PC-9 (cell line): ENCODE data around the gene ATP11C. TPM values are rescaled to one million over a fixed set of nuclear protein-coding genes. Genes with fewer than 3 reads are reported as not detected.
"Not testable (repeated sequence)": the region's sequence is repeated elsewhere in the genome, so short reads cannot be mapped to it uniquely, and the experiment has no call there.

Experiments
- BruUV-seq: library from RNA; stranded (reverse); fragments of 400-500 nt; replicated peaks from 2 replicates; lab custom pipeline; 2021; lab: Mats Ljungman, UMichigan
- CTCF ChIA-PET: fragments of 300-600 bp; sonication (Branson Sonifier 250); formaldehyde crosslinking; loops from one replicate; lab custom pipeline; 2022; ENCODE audit warnings: antibody characterized with exemption; lab: Charles Lee
- POLR2A ChIA-PET: fragments of 300-600 bp; sonication (Branson Sonifier 250); formaldehyde crosslinking; loops from one replicate; lab custom pipeline; 2022; ENCODE audit warnings: antibody characterized with exemption; ENCODE audit not compliant: unreplicated experiment; lab: Charles Lee
- DNase-seq, 2 experiments: peaks; one replicate each; pipeline versions ENCODE4 v3.0.0 to v3.0.0-alpha.2; 2015 to 2022; ENCODE audit warnings: mixed read lengths in 1 of 2
- H2AFZ ChIP-seq: fragments of 200-600 bp; sonication (generic); 2 replicates; pipeline ENCODE4 v1.8.1; 2017; ENCODE audit warnings: antibody characterized with exemption
- H3F3A ChIP-seq: fragments of 200-600 bp; sonication (generic); 2 replicates; pipeline ENCODE4 v1.8.1; 2017; ENCODE audit warnings: antibody characterized with exemption, mild to moderate bottlenecking, low read depth; ENCODE audit not compliant: insufficient read depth
- H3K27ac ChIP-seq: fragments of 200-600 bp; sonication (generic); 2 replicates; pipeline ENCODE4 v1.6.1; 2016; ENCODE audit warnings: mixed run types
- H3K27me3 ChIP-seq: fragments of 200-600 bp; sonication (generic); 2 replicates; pipeline ENCODE4 v1.6.1; 2016; ENCODE audit warnings: low read depth, mixed run types; ENCODE audit not compliant: insufficient read depth
- H3K36me3 ChIP-seq: fragments of 200-600 bp; sonication (generic); 2 replicates; pipeline ENCODE4 v1.6.1; 2016; ENCODE audit warnings: low read depth, mixed run types
- H3K4me1 ChIP-seq: fragments of 200-600 bp; sonication (generic); replicated peaks from 2 replicates; pipeline ENCODE4 v1.6.1; 2016; ENCODE audit warnings: mixed run types; ENCODE audit not compliant: insufficient read depth
- H3K4me2 ChIP-seq: fragments of 200-600 bp; sonication (generic); 2 replicates; pipeline ENCODE4 v1.6.1; 2017; ENCODE audit warnings: mixed run types
- H3K4me3 ChIP-seq: fragments of 200-600 bp; sonication (generic); 2 replicates; pipeline ENCODE4 v1.6.1; 2016; ENCODE audit warnings: mixed run types
- H3K79me2 ChIP-seq: fragments of 200-600 bp; sonication (generic); 2 replicates; pipeline ENCODE4 v1.6.1; 2017; ENCODE audit warnings: low read depth, mixed run types
- H3K9me2 ChIP-seq: fragments of 200-600 bp; sonication (generic); 2 replicates; pipeline ENCODE4 v1.8.1; 2017; ENCODE audit warnings: mild to moderate bottlenecking; ENCODE audit not compliant: insufficient read depth
- H3K9me3 ChIP-seq: fragments of 200-600 bp; sonication (generic); 2 replicates; pipeline ENCODE4 v1.8.1; 2016; ENCODE audit warnings: low read depth; ENCODE audit not compliant: insufficient read depth
- H4K20me1 ChIP-seq: fragments of 200-600 bp; sonication (generic); 2 replicates; pipeline ENCODE4 v1.8.1; 2017; ENCODE audit not compliant: insufficient read depth
- EZH2 ChIP-seq: fragments of 200-600 bp; sonication (generic); IDR thresholded peaks from 2 replicates; pipeline ENCODE4 v1.8.0; 2017; ENCODE audit warnings: antibody characterized with exemption, low read depth
- intact Hi-C: fragments of 100-400 bp; cut with micrococcal nuclease; formaldehyde crosslinking; loops from one replicate; pipeline ENCODE4 v1.10.0; 2022; ENCODE audit not compliant: unreplicated experiment
- microRNA-seq: library from miRNA; unstranded; fragments of <30 nt; microRNA quantifications from one replicate; pipeline ENCODE4 v1.2.0, GENCODE V29; 2021; ENCODE audit warnings: borderline number of aligned reads, borderline replicate concordance
- total RNA-seq: library from RNA; stranded (reverse); gene quantifications from 2 replicates; pipeline ENCODE4 v1.2.3, GENCODE V29; 2021
- TF ChIP-seq, protein P1 (sequence below): fragments of 200-600 bp; sonication (generic); conservative IDR thresholded peaks from 2 replicates; pipeline ENCODE4 v1.6.1; 2017; ENCODE audit warnings: mixed run types, antibody characterized with exemption, mild to moderate bottlenecking, moderate library complexity

Gene ATP11C
- total RNA-seq, 1 experiment from 2014 or later = 13.0 TPM

- Histone ChIP-seq H3K9me3 (no peaks in the 10 kb centered on the region), H3K4me2 (no peak overlapping the region), H3K36me3 (no peaks in the 10 kb centered on the region), H3K27me3 (peaks cover 11% of the 10 kb centered on the region; the same call in 1 of the 2 replicates), H4K20me1 (no peaks in the 10 kb centered on the region), H3K27ac (no peak overlapping the region), H2AFZ (no peak overlapping the region), H3F3A (no peaks in the 10 kb centered on the region), H3K9me2 (no peaks in the 10 kb centered on the region), H3K79me2 (no peaks in the 10 kb centered on the region), H3K4me1 (no peaks in the 10 kb centered on the region), H3K4me3 (no peak overlapping the region)
- BruUV-seq = no TSS peak
- CTCF ChIA-PET = no interaction called here
- no peak for TF ChIP-seq EZH2
- TF ChIP-seq, protein P1, sequence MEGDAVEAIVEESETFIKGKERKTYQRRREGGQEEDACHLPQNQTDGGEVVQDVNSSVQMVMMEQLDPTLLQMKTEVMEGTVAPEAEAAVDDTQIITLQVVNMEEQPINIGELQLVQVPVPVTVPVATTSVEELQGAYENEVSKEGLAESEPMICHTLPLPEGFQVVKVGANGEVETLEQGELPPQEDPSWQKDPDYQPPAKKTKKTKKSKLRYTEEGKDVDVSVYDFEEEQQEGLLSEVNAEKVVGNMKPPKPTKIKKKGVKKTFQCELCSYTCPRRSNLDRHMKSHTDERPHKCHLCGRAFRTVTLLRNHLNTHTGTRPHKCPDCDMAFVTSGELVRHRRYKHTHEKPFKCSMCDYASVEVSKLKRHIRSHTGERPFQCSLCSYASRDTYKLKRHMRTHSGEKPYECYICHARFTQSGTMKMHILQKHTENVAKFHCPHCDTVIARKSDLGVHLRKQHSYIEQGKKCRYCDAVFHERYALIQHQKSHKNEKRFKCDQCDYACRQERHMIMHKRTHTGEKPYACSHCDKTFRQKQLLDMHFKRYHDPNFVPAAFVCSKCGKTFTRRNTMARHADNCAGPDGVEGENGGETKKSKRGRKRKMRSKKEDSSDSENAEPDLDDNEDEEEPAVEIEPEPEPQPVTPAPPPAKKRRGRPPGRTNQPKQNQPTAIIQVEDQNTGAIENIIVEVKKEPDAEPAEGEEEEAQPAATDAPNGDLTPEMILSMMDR = no peak
- DNase-seq = no peak
- POLR2A ChIA-PET = no interaction called here
- intact Hi-C loops = no loop called here
Measured at GRCh38 chrX:139691493-139691842, 241.4 kb downstream of the ATP11C start.

- H4K20me1 ChIP-seq, H3K4me2 ChIP-seq, H3K36me3 ChIP-seq, H3K4me1 ChIP-seq, H3K4me3 ChIP-seq, H3K27ac ChIP-seq, H3F3A ChIP-seq, intact Hi-C loops, DNase-seq, H2AFZ ChIP-seq, CTCF ChIA-PET, H3K79me2 ChIP-seq, H3K9me3 ChIP-seq, H3K9me2 ChIP-seq, BruUV-seq, H3K27me3 ChIP-seq, POLR2A ChIA-PET: not testable (repeated sequence)
Measured at GRCh38 chrX:139685175-139685574, 247.7 kb downstream of the ATP11C start.

GRCh38 chrX:139680356-139680755 lies 252.5 kb downstream of the ATP11C start:
- intact Hi-C loops = no loop called here
- ChIA-PET CTCF (no interaction called here), POLR2A (no interaction called here)
- H2AFZ ChIP-seq = no peak overlapping the region
- no peak overlapping the region for H3K4me2 ChIP-seq
- no peaks in the 10 kb centered on the region for H3K36me3 ChIP-seq
- no peaks in the 10 kb centered on the region for H4K20me1 ChIP-seq
- no peak for DNase-seq
- no peaks in the 10 kb centered on the region for H3F3A ChIP-seq
- H3K9me2 ChIP-seq = no peaks in the 10 kb centered on the region
- peaks cover 11% of the 10 kb centered on the region; the same call in 1 of the 2 replicates for H3K27me3 ChIP-seq
- H3K27ac ChIP-seq = no peak overlapping the region
- no TSS peak for BruUV-seq
- H3K79me2 ChIP-seq = no peaks in the 10 kb centered on the region
- no peaks in the 10 kb centered on the region for H3K9me3 ChIP-seq
- TF ChIP-seq, protein P1 = no peak
- no peak for TF ChIP-seq EZH2
- no peak overlapping the region for H3K4me3 ChIP-seq
- no peaks in the 10 kb centered on the region for H3K4me1 ChIP-seq

Small RNA genes within 50 kb of the gene (microRNA-seq; reads per million reads assigned to microRNA genes)
- gene MIR505 = 116 reads per million, percentile 53 among the genes with 10 or more reads in this experiment

Other genes with a start within 250 kb of the ATP11C start
- gene MCF2, start 224.9 kb downstream of the ATP11C start, total RNA-seq = not detected in 2 replicates
- gene CXorf66, start 32.5 kb upstream of the ATP11C start, total RNA-seq = not detected in 2 replicates